Measurements from ENCODE around the gene KCNJ18.
"Not testable (repeated sequence)": the region's sequence is repeated elsewhere in the genome, so short reads cannot be mapped to it uniquely, and the experiment has no call there.

Gene KCNJ18

DNA sequence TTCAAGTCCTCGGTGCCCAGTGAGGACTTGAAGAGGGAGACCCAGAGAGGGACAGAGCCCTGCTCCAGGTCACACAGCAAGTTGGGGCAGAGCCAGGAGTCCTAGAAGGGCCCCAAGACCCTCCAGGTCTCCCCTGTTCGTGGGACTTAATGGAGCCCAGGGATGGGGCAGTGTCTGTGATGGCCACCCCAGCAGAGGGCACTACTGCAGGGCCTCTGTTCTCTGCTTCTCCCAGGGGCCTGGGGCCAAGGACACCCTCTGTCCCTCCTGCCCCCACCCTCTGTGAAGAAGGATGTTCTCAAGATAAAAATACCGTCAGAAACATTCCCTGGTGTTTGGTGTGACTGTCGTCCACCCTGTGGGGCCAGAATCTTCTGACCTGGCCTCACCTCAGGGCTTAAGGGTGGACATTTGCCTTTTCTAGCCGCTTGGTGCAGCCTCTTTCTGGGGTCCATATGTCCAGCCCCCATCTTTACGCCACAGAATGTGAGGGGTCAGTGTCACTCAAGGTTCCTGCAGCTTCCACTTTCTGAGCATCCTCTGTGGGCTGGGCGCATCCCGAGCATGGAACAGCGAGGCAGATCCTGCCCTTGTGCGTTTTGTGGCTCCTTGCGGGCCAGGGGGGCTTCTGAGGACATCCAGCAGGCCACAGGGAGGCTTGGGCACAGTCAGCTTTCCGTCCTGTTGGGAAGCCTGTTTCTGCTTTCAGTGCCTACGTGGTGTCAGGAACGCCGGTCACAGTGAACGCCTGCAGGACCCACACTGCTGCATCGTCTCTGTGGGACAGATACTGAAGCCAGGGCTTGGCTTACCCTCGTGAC lies at the start of gene KCNJ18:
TSS of gene KCNJ18 (plus strand) at position 641 of the 821 bp plus-strand sequence. CDS start 10,264 bp downstream, outside the sequence.
- DNase-seq: not testable (repeated sequence)

DNA sequence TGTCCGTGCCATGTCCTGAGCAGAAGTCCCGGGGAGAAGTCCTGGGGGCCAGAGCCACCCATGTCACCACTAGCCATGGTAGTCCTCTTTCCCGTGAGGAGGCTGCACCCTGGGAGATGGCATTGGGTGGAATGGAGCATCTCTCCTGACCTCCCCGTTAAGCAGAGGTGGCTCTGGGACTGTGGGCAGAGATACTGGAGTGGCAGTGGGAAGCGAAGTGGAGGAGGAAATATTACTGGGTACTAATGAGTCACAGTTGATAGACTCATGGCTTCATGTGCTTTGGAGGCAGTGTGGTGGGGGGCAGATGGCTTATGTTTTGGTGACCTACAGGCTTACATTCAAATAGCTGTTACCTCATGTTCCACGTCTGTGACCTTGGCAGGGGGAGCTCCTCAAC lies 44.2 kb upstream of the KCNJ18 start:
- not testable (repeated sequence) for DNase-seq

DNA sequence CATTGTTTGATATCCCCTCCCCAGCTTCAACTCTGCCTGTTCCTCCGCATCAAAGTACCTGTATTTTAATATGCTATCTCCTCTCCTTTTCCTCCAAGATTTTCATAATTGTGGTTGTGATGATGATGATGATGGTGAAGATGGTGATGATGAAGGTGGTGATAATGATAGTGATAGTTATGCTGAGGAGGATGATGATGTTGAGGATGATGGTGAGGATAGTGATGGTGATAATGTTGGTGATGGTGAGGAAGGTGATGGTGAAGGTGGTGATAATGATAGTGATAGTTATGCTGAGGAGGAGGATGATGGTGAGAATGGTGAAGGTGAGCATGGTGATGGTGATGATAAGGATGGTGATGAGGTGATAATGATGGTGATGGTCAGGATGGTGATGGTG lies 42.3 kb upstream of the KCNJ18 start:
- DNase-seq: not testable (repeated sequence)

DNA sequence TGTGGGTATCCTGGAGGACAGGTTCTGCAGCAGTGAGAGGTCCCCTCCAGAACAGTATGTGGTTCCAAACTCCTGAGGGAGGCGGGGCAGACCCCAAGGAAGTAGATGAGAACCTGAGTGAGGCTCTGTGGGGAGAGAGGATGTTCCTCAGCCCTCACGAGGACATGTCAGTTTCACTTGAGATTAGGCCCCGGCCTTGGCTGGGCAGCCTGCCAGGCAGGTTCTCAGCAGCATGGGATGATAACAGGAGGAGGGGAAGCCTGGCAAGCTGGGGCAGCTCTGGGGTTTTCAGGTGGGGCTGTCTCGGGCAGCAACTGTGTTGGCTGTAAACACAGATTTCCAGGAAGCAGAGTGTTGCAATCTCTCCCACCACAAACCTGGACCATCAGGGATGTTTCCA lies 40.3 kb upstream of the KCNJ18 start:
- not testable (repeated sequence) for DNase-seq

DNA sequence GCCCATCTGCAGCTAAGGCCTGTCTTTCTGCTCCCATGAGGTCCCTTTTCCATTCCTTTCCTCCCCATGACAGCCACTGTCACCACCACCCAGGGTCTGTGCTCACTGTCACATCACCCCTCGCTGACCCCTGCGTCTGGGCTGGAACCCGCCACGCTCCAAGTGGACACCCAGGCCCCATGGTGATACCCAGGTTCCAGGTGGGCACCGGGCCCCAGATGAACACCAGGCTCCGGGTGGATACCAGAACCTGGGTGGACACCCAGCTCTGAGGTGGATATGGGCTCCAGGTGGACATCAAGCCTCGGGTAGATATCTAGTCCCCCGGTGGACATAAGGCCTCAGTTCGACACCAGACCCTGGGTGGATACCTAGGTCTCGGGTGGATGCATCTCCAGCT lies 39.1 kb upstream of the KCNJ18 start:
- not testable (repeated sequence) for DNase-seq

DNA sequence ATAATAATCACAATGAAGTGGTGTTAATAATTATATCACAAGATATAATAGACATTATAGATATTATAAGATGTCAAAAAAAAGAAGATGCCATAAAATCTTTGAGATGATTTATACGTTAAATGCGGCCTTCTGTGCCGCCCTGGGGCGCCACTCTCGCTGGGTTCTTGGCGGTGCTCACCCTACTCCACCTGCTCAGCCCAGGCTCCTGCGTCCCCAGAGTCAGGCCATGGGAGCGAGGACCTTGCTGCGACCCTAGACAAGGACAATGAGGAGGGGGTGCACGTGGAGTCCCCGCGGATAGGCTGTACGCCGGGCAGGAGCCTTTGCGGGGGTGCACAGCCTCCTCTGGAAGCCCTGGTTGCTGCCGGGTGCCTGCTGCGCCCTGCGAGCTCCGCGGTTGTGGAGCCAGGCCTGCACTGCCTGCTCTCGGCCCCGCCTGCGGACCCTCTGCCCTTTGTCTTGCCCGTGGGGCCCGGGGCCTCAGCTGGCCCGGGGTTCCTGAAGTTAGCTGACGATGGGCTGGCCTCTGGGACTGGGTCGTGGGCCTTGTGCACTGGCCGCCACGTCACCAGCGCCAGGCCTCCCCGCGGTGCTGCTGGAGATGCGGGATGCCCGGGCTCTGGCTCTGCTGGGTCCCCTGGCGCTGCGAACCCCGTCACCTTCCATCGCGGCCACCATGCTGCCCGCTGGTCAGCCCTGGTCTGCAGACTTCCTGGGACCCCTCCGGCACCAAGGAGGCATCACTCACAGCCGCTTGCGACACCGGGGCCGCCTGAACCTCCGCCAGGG lies 35.6 kb upstream of the KCNJ18 start:
- not testable (repeated sequence) for DNase-seq

DNA sequence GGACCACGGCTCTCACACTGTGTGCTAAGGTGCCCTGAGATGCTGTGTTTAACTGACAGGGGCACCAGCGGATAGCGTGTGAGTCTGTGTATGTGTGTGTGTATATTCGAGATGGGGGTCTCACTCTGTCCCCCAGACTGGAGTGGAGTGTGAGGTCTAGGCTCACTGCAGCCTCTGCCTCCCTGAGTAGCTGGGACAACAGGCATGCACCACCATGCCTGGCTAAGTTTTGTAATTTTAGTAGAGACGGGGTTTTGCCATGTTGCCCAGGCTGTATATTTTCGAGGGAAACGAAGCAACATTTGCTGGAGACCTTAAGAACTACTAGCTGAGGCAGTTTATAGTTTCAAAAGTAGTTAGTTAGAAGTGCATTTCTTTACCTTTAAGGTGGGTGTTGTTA lies 32.7 kb upstream of the KCNJ18 start:
- DNase-seq: not testable (repeated sequence)

DNA sequence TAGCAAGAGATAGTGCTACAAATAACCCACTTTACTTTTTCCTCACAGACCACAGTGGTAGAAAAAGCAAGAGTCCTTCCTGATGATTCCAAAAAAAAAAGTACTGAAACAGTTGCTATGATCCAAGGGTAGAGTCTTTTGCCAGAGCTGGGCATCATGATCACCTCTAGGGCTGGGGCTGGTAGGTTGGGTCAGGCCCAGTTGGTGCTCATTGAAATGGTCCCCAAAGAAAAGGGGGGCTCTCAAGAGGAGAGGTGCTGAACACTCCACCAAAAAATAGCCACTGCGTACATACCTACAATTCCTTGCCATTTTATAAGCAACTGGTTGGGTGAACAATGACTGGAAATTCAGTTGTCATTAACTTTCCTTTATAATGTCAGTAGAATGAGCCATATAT lies 30.9 kb upstream of the KCNJ18 start:
- not testable (repeated sequence) for DNase-seq

DNA sequence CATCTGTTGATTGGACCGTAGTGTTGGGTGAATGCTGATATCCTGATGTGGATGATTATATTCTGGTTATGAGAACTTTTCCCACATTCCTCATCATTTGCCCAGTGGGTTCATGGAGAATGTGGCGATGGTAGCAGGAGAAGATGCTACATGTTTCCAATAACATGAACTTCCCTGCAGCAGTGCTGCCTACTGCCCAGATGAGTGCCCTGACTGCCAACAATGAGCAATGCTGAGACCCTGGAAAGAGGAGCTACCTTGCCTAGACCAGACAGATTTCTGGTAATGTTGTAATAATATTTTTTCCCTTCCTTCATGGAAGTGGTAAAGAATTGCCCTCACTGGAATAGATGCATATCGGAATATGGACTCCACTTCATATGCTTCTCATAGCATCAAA lies 29.2 kb upstream of the KCNJ18 start:
- DNase-seq: not testable (repeated sequence)

DNA sequence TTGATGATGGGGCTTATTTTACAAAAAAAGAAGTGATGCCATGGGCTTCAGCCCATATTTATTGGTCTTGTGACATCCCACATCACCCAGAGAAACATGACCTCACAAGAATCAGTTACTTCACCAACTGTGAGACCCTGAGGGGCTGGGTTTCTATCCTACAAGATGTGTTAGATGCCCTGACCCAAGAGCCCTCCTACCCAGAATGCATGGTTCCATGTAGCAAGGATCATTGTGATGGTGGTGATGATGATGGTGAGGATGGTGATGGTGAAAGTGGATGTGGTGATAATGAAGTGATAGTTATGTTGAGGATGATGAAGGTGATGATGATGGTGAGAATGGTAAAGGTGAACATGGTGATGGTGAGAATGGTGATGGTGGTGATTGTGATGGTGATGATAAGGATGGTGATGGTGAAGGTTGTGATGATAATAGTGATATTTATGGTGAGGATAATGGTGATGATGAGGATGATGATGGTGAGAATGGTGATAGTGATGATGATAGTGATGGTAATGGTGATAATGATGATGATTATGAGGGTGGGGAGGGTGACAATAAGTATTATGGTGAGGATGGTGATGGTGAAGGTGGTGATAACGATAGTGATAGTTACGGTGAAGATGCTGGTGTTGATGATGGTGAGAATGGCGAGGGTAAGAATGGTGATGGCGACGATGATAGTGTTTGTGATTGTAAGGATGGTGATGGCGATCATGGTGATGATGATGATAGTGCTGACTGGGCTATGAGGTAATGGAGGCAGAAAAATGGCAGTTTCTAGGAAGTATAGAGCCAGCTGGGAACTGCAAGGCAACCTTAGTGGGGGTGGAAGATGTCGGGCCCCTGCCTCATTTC lies 28.5 kb upstream of the KCNJ18 start:
- DNase-seq: not testable (repeated sequence)

DNA sequence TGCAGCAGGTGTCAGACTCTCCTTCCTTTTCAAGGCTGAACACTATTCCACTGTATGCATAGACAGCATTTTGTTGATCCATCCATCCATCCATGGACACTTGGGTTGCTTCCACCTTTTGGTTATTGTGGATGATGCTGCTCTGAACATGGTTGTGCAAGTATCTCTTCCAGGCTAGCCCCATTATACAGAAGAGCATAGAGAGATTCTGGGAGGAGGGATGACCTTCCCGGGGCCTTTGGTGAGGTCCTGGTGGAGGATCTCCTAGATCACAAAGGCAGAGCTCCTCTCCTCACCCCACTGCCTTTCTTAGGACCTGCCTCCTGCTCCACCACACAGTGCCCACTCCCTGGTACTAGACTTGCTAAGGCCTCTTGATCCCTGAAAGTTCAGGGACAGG lies 27.2 kb upstream of the KCNJ18 start:
- DNase-seq: not testable (repeated sequence)

DNA sequence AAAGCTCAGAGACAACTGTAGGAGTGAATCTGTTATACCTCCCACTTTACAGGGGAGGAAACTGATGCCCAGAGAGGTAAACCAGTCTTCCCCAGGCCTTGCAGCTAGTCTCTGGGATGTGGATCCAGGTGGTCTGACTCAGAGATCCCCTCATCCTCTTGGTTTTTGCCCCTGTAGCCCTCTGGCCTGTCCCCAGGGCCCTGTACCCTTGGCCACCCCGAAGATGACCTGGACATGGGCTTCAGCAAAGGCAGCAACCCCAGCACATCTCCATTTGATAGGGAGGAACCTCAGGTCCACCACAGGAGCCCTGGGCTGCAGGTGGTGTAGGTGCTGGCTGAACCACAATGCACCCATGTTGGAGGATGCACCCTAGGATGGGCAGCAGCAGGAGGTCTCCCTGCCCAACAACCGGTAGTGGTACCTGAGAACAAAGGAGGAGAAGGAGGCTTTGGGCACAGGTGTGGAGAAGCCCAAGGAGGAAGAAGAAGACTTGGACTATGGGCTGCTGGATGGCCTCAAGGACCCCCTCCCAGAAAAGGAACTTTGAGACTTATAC lies 26.3 kb upstream of the KCNJ18 start:
- DNase-seq: not testable (repeated sequence)

DNA sequence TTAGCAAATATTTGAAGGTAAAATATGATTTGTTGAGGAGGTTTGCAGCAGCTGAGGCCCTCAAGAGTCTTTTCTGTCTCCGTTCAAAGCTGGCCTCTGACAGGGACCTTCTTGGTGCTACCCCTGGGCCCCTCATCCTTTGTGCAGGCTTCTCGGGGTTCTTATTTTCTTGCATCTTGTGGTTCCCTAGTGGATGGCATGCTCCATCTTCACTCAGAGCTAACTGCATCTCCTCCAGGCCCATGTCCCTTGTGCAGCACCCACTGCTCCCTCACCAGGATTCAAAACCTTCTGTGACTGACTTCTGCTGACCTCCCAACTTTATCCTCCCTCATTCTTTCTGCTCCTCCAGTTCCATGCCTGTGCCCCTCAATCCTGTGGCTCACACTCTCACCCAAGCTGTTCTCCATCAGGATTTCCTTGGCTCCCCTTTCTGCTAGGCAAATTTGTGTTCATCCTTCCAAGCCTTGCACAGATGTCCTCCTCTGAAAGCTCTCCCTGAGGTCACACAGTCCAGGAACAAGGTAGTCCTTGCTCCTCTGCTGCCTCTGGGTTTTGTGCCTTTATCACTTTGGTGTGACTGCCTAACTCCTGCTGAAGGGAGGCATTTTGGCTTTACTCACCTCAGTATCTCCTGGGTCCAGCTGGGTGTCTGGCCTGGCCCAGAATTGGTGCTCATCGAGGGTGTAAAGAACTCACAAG lies 25.5 kb upstream of the KCNJ18 start:
- not testable (repeated sequence) for DNase-seq

DNA sequence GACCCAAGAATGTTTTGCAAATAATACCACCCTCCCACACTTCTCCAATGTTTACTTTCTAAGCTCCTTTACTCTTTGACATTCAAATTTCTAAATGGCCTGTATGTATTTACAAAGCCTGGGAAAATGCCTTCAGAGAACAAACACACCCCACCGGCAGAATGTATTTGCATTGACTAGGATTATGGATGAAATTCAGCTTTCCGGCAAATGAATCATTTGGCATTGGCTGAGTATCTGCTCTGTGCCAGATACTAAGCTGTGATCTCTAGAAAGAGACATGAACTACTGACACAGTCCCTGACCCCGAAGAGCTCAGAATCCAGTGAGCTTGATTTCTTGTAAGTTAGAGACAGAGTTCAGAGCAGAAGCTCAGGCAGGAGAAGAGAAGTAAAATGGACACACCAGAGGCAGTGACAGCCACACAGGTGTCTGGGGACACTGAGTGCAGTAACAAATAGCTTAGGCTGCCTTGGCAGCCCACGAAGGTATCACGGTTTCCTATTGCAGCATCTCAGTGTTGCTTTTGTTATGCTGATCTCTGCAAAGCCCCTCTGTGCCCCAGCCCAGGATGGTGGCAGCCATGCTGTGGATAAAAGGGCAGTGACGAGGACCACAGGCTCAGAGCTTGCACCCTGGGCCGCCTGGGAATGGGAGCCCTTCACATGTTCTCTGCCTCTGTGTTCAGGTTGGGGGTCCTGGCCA lies 24.8 kb upstream of the KCNJ18 start:
- DNase-seq: not testable (repeated sequence)

DNA sequence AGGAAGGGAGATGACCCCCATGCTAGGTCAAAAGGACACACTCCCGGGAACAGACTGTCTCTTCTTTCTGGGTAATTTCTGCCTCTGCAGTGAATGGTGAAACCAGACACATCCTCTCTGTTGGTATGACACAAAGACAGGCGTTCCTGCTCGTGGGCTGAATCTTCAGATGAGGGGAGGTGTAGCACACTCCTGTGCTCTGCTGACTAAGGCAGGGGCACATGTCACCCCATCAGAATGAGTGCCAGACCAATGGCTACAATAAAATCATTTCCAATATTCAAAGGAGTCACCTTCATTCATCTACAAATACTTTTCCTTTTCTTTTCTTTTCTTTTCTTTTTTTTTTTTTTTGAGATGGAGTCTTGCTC lies 24.2 kb upstream of the KCNJ18 start:
- not testable (repeated sequence) for DNase-seq

DNA sequence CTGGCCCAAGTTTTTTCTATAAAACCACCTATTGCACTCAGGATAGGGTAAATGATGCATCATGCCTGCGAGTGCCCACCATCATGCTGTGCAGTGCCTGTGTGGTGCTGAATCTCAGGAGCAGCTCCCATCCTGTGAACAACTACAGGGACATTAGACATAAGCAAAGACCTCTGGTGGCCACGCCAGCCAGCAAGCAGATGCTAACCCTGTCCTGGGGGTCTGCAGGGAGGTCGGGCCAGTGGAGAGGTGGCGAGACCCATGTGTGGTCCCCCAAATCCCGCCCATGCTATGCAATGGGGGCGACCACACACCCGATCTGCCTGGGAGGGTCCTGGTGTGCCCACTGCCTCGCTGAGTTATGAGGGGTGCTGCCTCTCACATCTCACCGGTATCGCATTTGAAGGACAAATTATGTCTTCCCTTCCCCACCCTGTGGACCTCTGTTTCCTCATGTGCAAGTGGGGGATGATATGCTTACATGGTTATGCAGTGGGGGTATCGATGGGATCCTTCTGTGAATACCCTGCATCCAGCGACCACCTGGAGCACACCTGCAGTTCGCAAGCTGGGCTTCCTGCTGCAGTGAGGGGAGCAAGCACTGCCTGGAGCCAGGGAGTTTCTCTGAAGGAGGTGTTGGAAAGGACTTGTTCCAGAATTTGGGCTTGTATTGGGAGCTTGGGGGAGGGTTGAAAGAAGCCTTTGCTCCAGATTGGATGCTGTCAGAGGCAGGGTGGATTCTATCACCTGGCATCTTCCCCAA lies 23.4 kb upstream of the KCNJ18 start:
- DNase-seq: not testable (repeated sequence)

DNA sequence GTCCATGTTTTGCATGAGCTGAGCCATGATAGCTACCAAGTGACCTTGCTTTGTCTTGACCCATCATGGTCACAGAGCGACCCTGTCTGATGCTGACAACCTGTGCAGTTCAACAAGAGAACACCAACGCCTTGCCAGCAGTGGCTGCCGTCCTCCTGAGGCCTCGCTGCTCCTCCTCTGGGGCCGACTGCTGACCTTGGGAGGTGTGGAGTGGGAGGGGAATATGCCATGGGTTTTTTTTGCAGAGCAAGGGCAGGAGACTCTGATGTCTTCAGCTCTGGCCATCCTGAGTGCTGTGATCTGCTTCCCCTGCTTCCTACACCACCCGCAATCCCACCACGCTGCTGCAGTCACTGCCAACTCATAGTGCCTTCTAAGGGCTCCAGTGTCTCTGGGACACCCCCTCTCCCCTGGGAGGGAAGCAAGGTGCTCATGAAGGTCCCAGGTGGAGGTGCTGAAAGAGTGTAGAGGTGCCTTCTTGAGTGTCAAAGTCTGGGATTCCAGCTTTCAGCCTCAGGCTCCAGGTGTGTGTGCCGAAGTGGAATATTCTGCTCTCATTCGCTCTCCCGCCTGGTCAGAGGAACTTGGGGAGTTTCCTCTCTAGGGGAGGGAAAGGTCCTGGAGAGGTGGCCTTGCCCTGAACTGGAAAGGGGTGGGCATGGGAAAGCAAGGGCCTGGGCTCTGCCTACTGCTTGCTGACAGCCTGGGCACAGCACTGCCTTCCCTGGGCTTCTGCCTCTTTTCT lies 22.5 kb upstream of the KCNJ18 start:
- DNase-seq: not testable (repeated sequence)

DNA sequence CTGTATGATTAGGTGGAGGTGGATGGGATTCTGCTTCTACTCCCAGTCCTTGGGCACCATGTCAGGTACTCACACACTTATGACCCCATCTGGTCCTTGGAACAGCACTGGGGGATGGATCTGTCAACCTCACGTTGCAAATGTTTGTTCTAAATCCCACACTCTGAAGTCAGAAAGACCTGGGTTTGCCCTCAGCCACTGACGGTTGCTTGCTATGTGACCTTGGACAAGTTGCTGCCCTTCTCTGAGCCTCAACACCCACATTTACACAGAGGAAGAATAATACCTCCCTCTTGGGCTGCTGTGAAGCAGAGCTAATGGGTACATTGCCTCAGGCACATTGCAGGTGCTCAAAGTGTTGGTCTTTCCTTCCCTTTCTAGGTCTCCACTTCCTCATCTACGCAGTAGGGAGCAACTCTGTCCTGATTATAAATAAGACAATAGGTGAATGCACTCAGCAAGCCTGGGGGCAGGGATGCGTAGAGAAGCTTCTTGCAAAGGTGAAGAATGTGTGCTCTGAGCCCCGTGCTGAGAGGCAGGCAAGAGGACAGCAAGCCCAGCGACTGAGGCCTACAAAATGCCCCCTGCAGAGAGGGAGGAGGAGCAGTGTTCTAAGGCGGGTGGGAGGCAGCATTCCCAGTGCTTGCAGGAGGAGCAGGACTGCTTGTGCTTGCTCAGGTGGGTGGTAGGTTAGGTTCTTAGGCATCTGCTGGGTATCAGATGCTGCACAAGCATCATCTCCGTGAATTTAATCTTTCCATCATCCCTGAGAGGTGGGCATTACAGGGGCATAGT lies 21.8 kb upstream of the KCNJ18 start:
- DNase-seq: not testable (repeated sequence)

DNA sequence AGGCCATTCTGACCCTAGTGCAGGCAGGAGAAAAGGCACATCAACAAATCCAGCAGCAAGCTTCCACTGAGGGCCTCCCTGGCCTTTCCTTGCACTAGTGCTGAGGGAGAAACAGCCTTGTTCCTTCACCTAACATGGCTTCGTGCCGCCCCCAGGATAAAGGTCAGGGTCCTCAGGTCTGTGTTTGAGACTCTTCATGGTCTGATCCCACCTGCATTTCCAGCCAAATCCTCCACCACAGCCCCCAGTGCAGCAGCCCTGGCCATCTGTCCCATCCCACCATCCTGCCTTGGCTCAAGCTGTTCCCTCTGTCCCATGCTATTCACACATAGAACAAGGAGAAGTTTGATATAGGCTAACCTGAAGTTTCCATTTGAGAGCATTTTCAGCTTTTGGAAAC lies 20.9 kb upstream of the KCNJ18 start:
- DNase-seq: not testable (repeated sequence)
